Peyer's patch (tissue), 4 donors: ENCODE results near the gene CD247. TPM values are rescaled to one million over a fixed set of nuclear protein-coding genes. Genes with fewer than 3 reads are reported as not detected.

ENCODE experiments used
- DNase-seq, 3 donors: peaks; one replicate each; pipeline ENCODE4 v3.0.0-alpha.2; 2017 to 2019
- H3K27ac ChIP-seq, 4 donors: fragments of 200-600 bp; sonication (generic); one replicate each; pipeline ENCODE4 v1.5.1; 2016 to 2019
- H3K27me3 ChIP-seq, 2 donors: fragments of 200-600 bp; sonication (generic); one replicate each; pipeline ENCODE4 v1.5.1; 2019
- H3K36me3 ChIP-seq, 3 donors: fragments of 200-600 bp; sonication (generic); one replicate each; pipeline ENCODE4 v1.5.1; 2016 to 2019
- H3K4me1 ChIP-seq, 4 donors: fragments of 200-600 bp; sonication (generic); one replicate each; pipeline ENCODE4 v1.5.1; 2016 to 2019
- H3K4me3 ChIP-seq, 4 donors: fragments of 200-600 bp; sonication (generic); 1 replicate in 3 of 4; 2 replicates in 1 of 4; pipeline ENCODE4 v1.5.1; 2016 to 2019; ENCODE audit warnings: mild to moderate bottlenecking in 1 of 4
- H3K9me3 ChIP-seq, 4 donors: fragments of 200-600 bp; sonication (generic); one replicate each; pipeline ENCODE4 v1.5.1; 2016 to 2019; ENCODE audit warnings: mild to moderate bottlenecking in 1 of 4
- CTCF ChIP-seq, 6 experiments: fragments of 450-650 bp in 4 of 6; fragments of 200-600 bp in 2 of 6; sonication (generic) in 1 of 6; IDR thresholded peaks; one replicate each; pipeline ENCODE4 v1.5.1; 2017 to 2019; ENCODE audit warnings: antibody characterized with exemption in 6 of 6, mild to moderate bottlenecking in 3 of 6, moderate library complexity in 1 of 6
- POLR2A ChIP-seq, 2 donors: fragments of 450-650 bp; IDR thresholded peaks; one replicate each; pipeline ENCODE4 v1.5.1; 2017; ENCODE audit warnings: antibody characterized with exemption in 2 of 2, mild to moderate bottlenecking in 2 of 2, moderate library complexity in 2 of 2
- total RNA-seq, 4 donors: library from RNA; depleted of rRNA; stranded (reverse); fragments of >200 nt; gene quantifications; one replicate each; pipeline ENCODE4 v1.1.0, GENCODE V29; 2016

The CD247 gene
- total RNA-seq, 4 donors from 2014 or later: 1.9 to 7.4 (median 3.9) TPM; not detected in 1

- Histone ChIP-seq H3K4me3 (no peak overlapping the region), H3K36me3 (peaks cover 0 to 8% (median 0%) of the 10 kb centered on the region in 3 donors), H3K9me3 (no peaks in the 10 kb centered on the region), H3K4me1 (no peaks in the 10 kb centered on the region), H3K27ac (no peak overlapping the region), H3K27me3 (no peaks in the 10 kb centered on the region)
- DNase-seq: no peak
- TF ChIP-seq CTCF (IDR thresholded peaks at IDR 0.05): no peak
- TF ChIP-seq POLR2A (IDR thresholded peaks at IDR 0.05): no peak
Measured at GRCh38 chr1:167404161-167404888, 114.0 kb downstream of the CD247 start.

GRCh38 chr1:167401260-167401873 lies 117.0 kb downstream of the CD247 start:
- DNase-seq: peak in 2 of 3 donors; percentile 57 to 79
- Histone ChIP-seq H3K9me3 (no peaks in the 10 kb centered on the region), H3K27me3 (no peaks in the 10 kb centered on the region), H3K4me3 (no peak overlapping the region), H3K36me3 (peaks cover 0 to 23% (median 0%) of the 10 kb centered on the region in 3 donors), H3K27ac (no peak overlapping the region), H3K4me1 (no peaks in the 10 kb centered on the region)
- TF ChIP-seq POLR2A (IDR thresholded peaks at IDR 0.05) (no peak), CTCF (IDR thresholded peaks at IDR 0.05) (peak; percentile 33 to 66 (median 54))

GRCh38 chr1:167400359-167400953 lies 117.9 kb downstream of the CD247 start:
- Histone ChIP-seq H3K4me3 (no peak overlapping the region), H3K9me3 (no peaks in the 10 kb centered on the region), H3K36me3 (peaks cover 0 to 20% (median 0%) of the 10 kb centered on the region in 3 donors), H3K27ac (no peak overlapping the region), H3K4me1 (no peaks in the 10 kb centered on the region), H3K27me3 (no peaks in the 10 kb centered on the region)
- no peak for TF ChIP-seq CTCF (IDR thresholded peaks at IDR 0.05)
- TF ChIP-seq POLR2A (IDR thresholded peaks at IDR 0.05): no peak
- DNase-seq: no peak

- DNase-seq: no peak
- TF ChIP-seq CTCF (IDR thresholded peaks at IDR 0.05) (no peak), POLR2A (IDR thresholded peaks at IDR 0.05) (no peak)
- Histone ChIP-seq H3K4me1 (no peaks in the 10 kb centered on the region), H3K27ac (no peak overlapping the region), H3K27me3 (no peaks in the 10 kb centered on the region), H3K36me3 (peaks cover 0 to 16% (median 0%) of the 10 kb centered on the region in 3 donors), H3K4me3 (no peak overlapping the region), H3K9me3 (no peaks in the 10 kb centered on the region)
Measured at GRCh38 chr1:167392200-167392696, 126.1 kb downstream of the CD247 start.

DNA sequence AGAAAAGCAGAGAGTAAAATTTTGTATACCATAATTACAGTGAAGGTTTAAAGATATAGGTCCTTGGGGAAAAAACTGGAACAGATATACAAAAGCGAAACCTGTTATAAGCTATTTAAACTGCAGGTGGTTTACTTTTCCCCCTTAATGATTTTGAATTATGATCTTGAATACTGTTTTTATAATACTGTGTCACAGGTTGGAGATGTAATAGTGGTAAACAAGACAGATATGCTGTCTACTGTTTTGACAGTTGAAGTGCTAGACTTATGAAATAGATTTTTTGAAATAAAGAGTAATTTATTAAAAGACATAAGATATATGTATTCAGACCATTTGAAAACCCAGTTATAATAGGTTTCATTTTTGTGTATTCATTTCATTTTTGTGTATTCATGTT lies 129.4 kb downstream of the CD247 start:
- TF ChIP-seq POLR2A (IDR thresholded peaks at IDR 0.05) (no peak), CTCF (IDR thresholded peaks at IDR 0.05) (no peak)
- Histone ChIP-seq H3K4me3 (no peak overlapping the region), H3K27me3 (no peaks in the 10 kb centered on the region), H3K36me3 (peaks cover 0 to 21% (median 0%) of the 10 kb centered on the region in 3 donors), H3K9me3 (no peaks in the 10 kb centered on the region), H3K4me1 (no peaks in the 10 kb centered on the region), H3K27ac (no peak overlapping the region)
- DNase-seq: no peak
